ENCODE results near the gene NFIB. TPM values are rescaled to one million over a fixed set of nuclear protein-coding genes. Genes with fewer than 3 reads are reported as not detected.

Gene NFIB
- polyA plus RNA-seq, 3 donors: not detected

DNA sequence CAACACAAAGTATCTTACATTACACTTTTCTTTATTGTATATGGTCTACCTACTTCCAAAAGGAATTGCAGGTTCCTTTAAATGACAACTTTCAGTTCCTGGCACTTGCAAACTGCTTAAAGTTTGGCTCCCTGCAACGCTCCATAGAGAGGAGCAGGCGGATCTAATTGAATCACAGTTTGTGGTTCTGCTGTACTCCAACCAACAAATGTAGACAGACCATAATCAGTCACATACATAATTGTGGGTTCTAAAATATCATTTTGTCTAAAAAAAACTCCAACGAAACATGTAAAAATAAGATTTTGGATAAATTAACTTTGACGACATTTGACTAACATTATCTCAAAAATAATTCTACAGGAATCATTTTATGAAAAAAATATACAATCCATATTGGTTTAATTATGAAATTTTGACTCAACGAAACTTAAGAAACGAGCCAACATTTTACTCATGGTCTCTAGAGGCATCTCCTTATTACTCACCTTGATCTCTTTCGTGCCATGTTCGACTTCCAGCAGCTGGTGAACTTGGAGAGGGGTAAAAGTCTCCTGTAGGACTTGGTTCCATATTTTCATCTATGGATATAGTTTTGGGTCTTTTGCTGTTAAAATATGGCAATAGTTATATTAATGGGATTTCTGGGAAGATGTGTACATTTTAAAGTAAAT, 167.6 kb downstream of the NFIB start:
- Histone ChIP-seq H3K4me2 (replicated peaks; ENCODE audit: extremely low read depth, low read length, poor library complexity, severe bottlenecking) (no peak overlapping the region), H3K9ac (ENCODE audit: insufficient read depth, low read length, poor library complexity, severe bottlenecking) (no peak overlapping the region), H3K36me3 (replicated peaks in 1 of 2; ENCODE audit: control insufficient read depth in 1 of 2, insufficient read depth in 2 of 2, low read length in 2 of 2) (no peaks in the 10 kb centered on the region), H3K4me1 (ENCODE audit: control insufficient read depth in 1 of 2, insufficient read depth in 2 of 2, low read length in 2 of 2) (no peaks in the 10 kb centered on the region), H4K20me1 (ENCODE audit: insufficient read depth, low read length) (no peaks in the 10 kb centered on the region), H3K27ac (ENCODE audit: low read depth in 1 of 2, low read length in 2 of 2) (no peak overlapping the region), H3K9me3 (replicated peaks in 1 of 2; ENCODE audit: control insufficient read depth in 1 of 2, insufficient read depth in 1 of 2, low read length in 2 of 2) (no peaks in the 10 kb centered on the region), H3K79me2 (ENCODE audit: insufficient read depth, low read length) (no peaks in the 10 kb centered on the region), H3K4me3 (replicated peaks in 1 of 3; ENCODE audit: low read depth in 2 of 3, low read length in 3 of 3) (no peak overlapping the region), H2AFZ (ENCODE audit: insufficient read depth, low read depth, low read length, poor library complexity, severe bottlenecking) (no peak overlapping the region), H3K27me3 (ENCODE audit: control insufficient read depth in 2 of 2, insufficient read depth in 2 of 2, low read length in 2 of 2) (no peaks in the 10 kb centered on the region)
- no peaks in the 10 kb centered on the region for H3K4me1 Mint-ChIP-seq
- DNase-seq: no peak
- H3K9me3 Mint-ChIP-seq: peaks cover 0 to 6% (median 1%) of the 10 kb centered on the region in 7 donors
- H3K27ac Mint-ChIP-seq: no peak overlapping the region
- no peaks in the 10 kb centered on the region for H3K27me3 Mint-ChIP-seq (ENCODE audit: low read depth in 3 of 3)
- H3K36me3 Mint-ChIP-seq: no peaks in the 10 kb centered on the region
- intact Hi-C loops (cut with micrococcal nuclease): no loop called here
- TF ChIP-seq, protein P1, sequence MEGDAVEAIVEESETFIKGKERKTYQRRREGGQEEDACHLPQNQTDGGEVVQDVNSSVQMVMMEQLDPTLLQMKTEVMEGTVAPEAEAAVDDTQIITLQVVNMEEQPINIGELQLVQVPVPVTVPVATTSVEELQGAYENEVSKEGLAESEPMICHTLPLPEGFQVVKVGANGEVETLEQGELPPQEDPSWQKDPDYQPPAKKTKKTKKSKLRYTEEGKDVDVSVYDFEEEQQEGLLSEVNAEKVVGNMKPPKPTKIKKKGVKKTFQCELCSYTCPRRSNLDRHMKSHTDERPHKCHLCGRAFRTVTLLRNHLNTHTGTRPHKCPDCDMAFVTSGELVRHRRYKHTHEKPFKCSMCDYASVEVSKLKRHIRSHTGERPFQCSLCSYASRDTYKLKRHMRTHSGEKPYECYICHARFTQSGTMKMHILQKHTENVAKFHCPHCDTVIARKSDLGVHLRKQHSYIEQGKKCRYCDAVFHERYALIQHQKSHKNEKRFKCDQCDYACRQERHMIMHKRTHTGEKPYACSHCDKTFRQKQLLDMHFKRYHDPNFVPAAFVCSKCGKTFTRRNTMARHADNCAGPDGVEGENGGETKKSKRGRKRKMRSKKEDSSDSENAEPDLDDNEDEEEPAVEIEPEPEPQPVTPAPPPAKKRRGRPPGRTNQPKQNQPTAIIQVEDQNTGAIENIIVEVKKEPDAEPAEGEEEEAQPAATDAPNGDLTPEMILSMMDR (IDR thresholded peaks at IDR 0.05): no peak
- no peak overlapping the region for H3K4me3 Mint-ChIP-seq
- no CpG with 5 or more reads among the region's 8 CpGs for WGBS (ENCODE audit: insufficient coverage)

DNA sequence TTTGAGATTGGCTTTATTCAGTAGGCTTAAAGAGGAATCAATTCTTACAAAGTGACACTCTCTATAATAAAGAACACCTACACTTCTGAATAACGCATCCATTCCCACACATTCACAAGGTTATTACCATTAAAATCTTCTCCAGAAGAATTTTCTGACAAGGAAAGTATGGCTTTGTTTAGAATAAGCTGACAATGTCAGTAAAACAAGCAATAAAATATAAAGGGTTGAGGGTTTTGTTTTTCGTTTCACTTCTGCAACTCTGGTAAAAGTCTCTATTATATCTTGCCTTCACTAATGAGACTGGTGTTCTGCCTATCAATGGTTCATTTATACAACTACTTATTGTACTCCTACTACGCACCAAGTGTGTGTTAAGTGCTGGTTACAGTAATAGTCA, 169.7 kb downstream of the NFIB start:
- H2AFZ ChIP-seq (ENCODE audit: insufficient read depth, low read depth, low read length, poor library complexity, severe bottlenecking): no peak overlapping the region
- no peak overlapping the region for H3K4me2 ChIP-seq (replicated peaks; ENCODE audit: extremely low read depth, low read length, poor library complexity, severe bottlenecking)
- H3K9me3 ChIP-seq (replicated peaks in 1 of 2; ENCODE audit: control insufficient read depth in 1 of 2, insufficient read depth in 1 of 2, low read length in 2 of 2): no peaks in the 10 kb centered on the region
- H3K79me2 ChIP-seq (ENCODE audit: insufficient read depth, low read length): no peaks in the 10 kb centered on the region
- H3K36me3 ChIP-seq (replicated peaks in 1 of 2; ENCODE audit: control insufficient read depth in 1 of 2, insufficient read depth in 2 of 2, low read length in 2 of 2): no peaks in the 10 kb centered on the region
- H3K4me3 Mint-ChIP-seq: no peak overlapping the region
- H3K27ac Mint-ChIP-seq: no peak overlapping the region
- WGBS (ENCODE audit: insufficient coverage): no CpG with 5 or more reads among the region's 3 CpGs
- H3K9ac ChIP-seq (ENCODE audit: insufficient read depth, low read length, poor library complexity, severe bottlenecking): no peak overlapping the region
- H3K9me3 Mint-ChIP-seq: peaks cover 0 to 4% (median 1%) of the 10 kb centered on the region in 7 donors
- no peaks in the 10 kb centered on the region for H4K20me1 ChIP-seq (ENCODE audit: insufficient read depth, low read length)
- H3K27ac ChIP-seq (ENCODE audit: low read depth in 1 of 2, low read length in 2 of 2): no peak overlapping the region
- no peaks in the 10 kb centered on the region for H3K27me3 Mint-ChIP-seq (ENCODE audit: low read depth in 3 of 3)
- H3K4me1 ChIP-seq (ENCODE audit: control insufficient read depth in 1 of 2, insufficient read depth in 2 of 2, low read length in 2 of 2): no peaks in the 10 kb centered on the region
- no peaks in the 10 kb centered on the region for H3K36me3 Mint-ChIP-seq
- no peaks in the 10 kb centered on the region for H3K4me1 Mint-ChIP-seq
- H3K4me3 ChIP-seq (replicated peaks in 1 of 3; ENCODE audit: low read depth in 2 of 3, low read length in 3 of 3): no peak overlapping the region
- DNase-seq: no peak
- H3K27me3 ChIP-seq (ENCODE audit: control insufficient read depth in 2 of 2, insufficient read depth in 2 of 2, low read length in 2 of 2): no peaks in the 10 kb centered on the region
- TF ChIP-seq, protein P1 (IDR thresholded peaks at IDR 0.05): no peak
- intact Hi-C loops (cut with micrococcal nuclease): no loop called here

Measured in CD14-positive monocyte (primary cell).